OCI-LY3 (cell line): ENCODE data around the gene MLXIP.
A peak's percentile ranks its signal among the peaks of the same experiment; 100 is the strongest.

ENCODE experiments used
- H2AFZ ChIP-seq: fragments of 200-600, 300-600 bp; shearing (Covaris generic); 2 replicates; pipeline ENCODE4 v1.6.0; 2014; ENCODE audit warnings: antibody characterized with exemption, low read depth, low read length
- H3K27ac ChIP-seq: fragments of 200-600, 300-600 bp; sonication (generic); 2 replicates; pipeline ENCODE4 v1.5.1; 2014; ENCODE audit warnings: mild to moderate bottlenecking, low read length, moderate library complexity, mixed read lengths
- H3K27me3 ChIP-seq: fragments of 200-600, 300-600 bp; sonication (generic); 2 replicates; pipeline ENCODE4 v1.6.1; 2014; ENCODE audit warnings: low read depth, low read length, mixed read lengths
- H3K36me3 ChIP-seq: fragments of 200-600, 300-600 bp; sonication (generic); replicated peaks from 2 replicates; pipeline ENCODE3; 2014; ENCODE audit warnings: low read depth, low read length, mixed read lengths
- H3K4me1 ChIP-seq: fragments of 300-600, 200-600 bp; sonication (generic); 2 replicates; pipeline ENCODE4 v1.6.1; 2014; ENCODE audit warnings: low read length, mixed read lengths
- H3K4me2 ChIP-seq: fragments of 200-600, 300-600 bp; sonication (generic); 2 replicates; pipeline ENCODE4 v1.6.1; 2014; ENCODE audit warnings: low read length, mixed read lengths
- H3K4me3 ChIP-seq: fragments of 300-600, 200-600 bp; sonication (generic); 2 replicates; pipeline ENCODE4 v1.5.1; 2014; ENCODE audit warnings: antibody characterized with exemption, mild to moderate bottlenecking, low read length, moderate library complexity
- H3K79me2 ChIP-seq: fragments of 300-600, 200-600 bp; shearing (Covaris generic); 2 replicates; pipeline ENCODE4 v1.6.1; 2014; ENCODE audit warnings: mild to moderate bottlenecking, low read length, mixed read lengths
- H3K9ac ChIP-seq: fragments of 300-600, 200-600 bp; shearing (Covaris generic); 2 replicates; pipeline ENCODE4 v1.6.0; 2014; ENCODE audit warnings: mild to moderate bottlenecking, low read length, moderate library complexity
- H3K9me3 ChIP-seq: fragments of 200-600, 300-600 bp; shearing (Covaris generic); 2 replicates; pipeline ENCODE4 v1.6.1; 2014; ENCODE audit warnings: low read length, mixed read lengths; ENCODE audit not compliant: insufficient read depth
- H4K20me1 ChIP-seq: fragments of 200-600, 300-600 bp; sonication (generic); 2 replicates; pipeline ENCODE4 v1.6.1; 2016; ENCODE audit warnings: low read length, mixed read lengths; ENCODE audit not compliant: insufficient read depth
- CTCF ChIP-seq: fragments of 200-600, 300-600 bp; sonication (generic); IDR thresholded peaks from 2 replicates; pipeline ENCODE4 v1.5.1; 2014; ENCODE audit warnings: antibody characterized with exemption, low read length, low read depth
- EZH2phosphoT487 ChIP-seq: fragments of 200-600 bp; shearing (Covaris generic); IDR thresholded peaks from 2 replicates; pipeline ENCODE4 v1.6.1; 2018; ENCODE audit warnings: antibody characterized with exemption, mixed run types, low read depth

Gene MLXIP

GRCh38 chr12:122187466-122187865 lies 108.9 kb downstream of the MLXIP start:
- Histone ChIP-seq H3K36me3 (no peaks in the 10 kb centered on the region), H3K79me2 (no peaks in the 10 kb centered on the region), H3K4me1 (0 out of 2 replicates have a peak, but pooled peaks cover 3% of the 10 kb centered on the region), H4K20me1 (no peaks in the 10 kb centered on the region), H3K4me3 (no peak overlapping the region), H3K4me2 (no peak overlapping the region), H3K9ac (no peak overlapping the region), H3K9me3 (no peaks in the 10 kb centered on the region), H3K27me3 (no peaks in the 10 kb centered on the region), H3K27ac (no peak overlapping the region), H2AFZ (no peak overlapping the region)
- TF ChIP-seq CTCF = no peak
- no peak for TF ChIP-seq EZH2phosphoT487

- H3K4me2 ChIP-seq = no peak overlapping the region
- TF ChIP-seq CTCF = no peak
- no peak for TF ChIP-seq EZH2phosphoT487
These were observed 111.3 kb downstream of the MLXIP start for GRCh38 chr12:122189626-122190475.

GRCh38 chr12:122190842-122191668 lies 112.5 kb downstream of the MLXIP start:
- no peak overlapping the region for H2AFZ ChIP-seq
- no peak overlapping the region for H3K4me3 ChIP-seq
- H4K20me1 ChIP-seq = no peaks in the 10 kb centered on the region
- no peaks in the 10 kb centered on the region for H3K36me3 ChIP-seq
- peak overlapping the region; percentile 24 for H3K4me2 ChIP-seq
- H3K27ac ChIP-seq = no peak overlapping the region
- no peaks in the 10 kb centered on the region for H3K9me3 ChIP-seq
- TF ChIP-seq EZH2phosphoT487 (no peak), CTCF (peak; percentile 88)
- H3K79me2 ChIP-seq = no peaks in the 10 kb centered on the region
- H3K27me3 ChIP-seq = peaks cover 6% of the 10 kb centered on the region; the same call in 1 of the 2 replicates
- no peaks in the 10 kb centered on the region for H3K4me1 ChIP-seq
- no peak overlapping the region for H3K9ac ChIP-seq

More at GRCh38 chr12:122189626-122190475, 111.3 kb downstream of the MLXIP start:
- no peak overlapping the region for H2AFZ ChIP-seq
- no peak overlapping the region for H3K9ac ChIP-seq
- no peaks in the 10 kb centered on the region for H4K20me1 ChIP-seq
- no peak overlapping the region for H3K4me3 ChIP-seq
- peaks cover 3% of the 10 kb centered on the region; the same call in 1 of the 2 replicates for H3K27me3 ChIP-seq
- H3K79me2 ChIP-seq = no peaks in the 10 kb centered on the region
- no peaks in the 10 kb centered on the region for H3K4me1 ChIP-seq
- H3K27ac ChIP-seq = no peak overlapping the region
- H3K36me3 ChIP-seq = no peaks in the 10 kb centered on the region
- H3K9me3 ChIP-seq = no peaks in the 10 kb centered on the region

GRCh38 chr12:122192441-122192840 lies 113.9 kb downstream of the MLXIP start:
- H3K9ac ChIP-seq = no peak overlapping the region
- peaks cover 6% of the 10 kb centered on the region; the same call in 1 of the 2 replicates for H3K27me3 ChIP-seq
- no peak for TF ChIP-seq CTCF

More at GRCh38 chr12:122192441-122192840, 113.9 kb downstream of the MLXIP start:
- Histone ChIP-seq H2AFZ (no peak overlapping the region), H3K4me2 (no peak overlapping the region), H3K27ac (no peak overlapping the region), H3K4me3 (no peak overlapping the region), H3K36me3 (no peaks in the 10 kb centered on the region), H4K20me1 (no peaks in the 10 kb centered on the region), H3K9me3 (no peaks in the 10 kb centered on the region), H3K4me1 (peaks cover 12% of the 10 kb centered on the region), H3K79me2 (no peaks in the 10 kb centered on the region)
